C4-2B (cell line): ENCODE results near the gene CNOT1.

Experiments used
- H3K27ac ChIP-seq: fragments of 450-650 bp; 2 replicates; pipeline ENCODE4 v1.5.1; 2017
- CTCF ChIP-seq: fragments of 450-650 bp; conservative IDR thresholded peaks from 2 replicates; pipeline ENCODE4 v1.5.1; 2017; ENCODE audit warnings: mild to moderate bottlenecking
- ZFX ChIP-seq: fragments of 450-650 bp; IDR thresholded peaks from 2 replicates; pipeline ENCODE4 v1.6.1; 2017

Gene CNOT1

DNA sequence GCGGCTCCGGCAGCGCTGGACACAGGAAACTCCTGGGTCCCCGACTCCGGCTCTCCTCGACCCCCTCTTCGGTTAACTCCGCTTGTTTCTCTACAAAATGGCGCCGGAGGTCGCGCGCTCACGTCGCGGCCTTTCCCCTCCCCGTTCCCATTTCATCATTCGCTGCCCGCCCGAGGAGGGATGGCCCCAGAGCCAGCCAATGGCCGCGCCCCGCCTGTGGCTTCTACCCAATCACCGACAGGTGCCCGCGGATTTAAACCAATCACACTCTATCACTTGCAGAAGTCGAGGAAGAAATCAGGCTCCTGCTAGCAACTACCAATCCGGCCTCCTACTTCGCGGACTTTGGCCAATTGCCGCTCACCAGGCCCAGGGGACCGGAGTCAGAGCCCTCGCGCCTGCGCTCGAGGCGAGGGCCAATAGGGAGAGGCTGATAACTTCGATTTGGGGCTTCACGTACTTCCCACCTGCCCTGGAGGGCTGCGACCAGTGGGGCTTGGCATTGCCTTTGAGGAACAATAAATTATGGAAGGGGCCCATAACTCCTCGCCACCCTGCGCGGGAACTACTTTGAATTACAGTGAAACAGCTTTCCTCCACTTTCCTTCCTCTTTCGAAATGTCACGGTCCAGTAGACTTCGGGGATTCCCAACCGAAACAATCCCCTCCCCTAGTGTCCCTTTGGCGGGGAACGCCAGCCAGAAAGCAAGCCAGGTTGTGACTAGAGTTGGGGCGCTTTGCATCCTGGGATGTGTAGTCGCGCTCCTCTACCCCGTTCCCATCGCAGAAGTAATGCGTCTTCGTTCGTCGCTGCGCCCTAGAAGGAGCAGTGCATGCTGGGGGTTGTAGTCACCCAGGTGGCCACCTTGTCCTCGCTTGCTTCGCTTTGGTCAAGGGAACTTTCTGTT is at the start of gene CNOT1:
TSS of gene CNOT1 (minus strand) at position 94 of the 908 bp plus-strand sequence. CDS start 30,489 bp downstream, outside the sequence.
- TF ChIP-seq CTCF (no peak), ZFX (no peak)
- peak within 1 kb of the TSS; percentile 99 for H3K27ac ChIP-seq

DNA sequence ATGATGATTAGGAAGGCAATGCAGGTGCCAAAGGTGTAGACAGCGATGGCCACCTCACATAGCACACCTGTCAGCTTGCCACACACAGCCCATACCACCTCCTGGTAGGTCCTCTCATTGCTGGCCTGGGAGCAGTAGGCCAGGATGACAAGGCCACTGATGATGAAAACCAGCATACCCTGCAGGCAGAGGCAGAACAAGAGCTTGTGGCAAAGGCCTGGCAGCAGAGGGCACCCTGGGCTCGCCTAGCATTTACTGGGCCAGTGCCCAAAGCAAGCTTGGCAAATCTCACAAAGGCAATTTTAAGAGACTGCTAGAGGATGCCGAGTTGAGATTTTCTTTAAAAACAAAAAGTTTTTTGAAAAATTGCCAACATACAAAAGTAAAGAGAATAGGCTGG is 49.1 kb upstream of the CNOT1 start:
- no peak overlapping the region for H3K27ac ChIP-seq
- TF ChIP-seq CTCF (no peak; the same call in 1 of the 2 replicates), ZFX (no peak)

DNA sequence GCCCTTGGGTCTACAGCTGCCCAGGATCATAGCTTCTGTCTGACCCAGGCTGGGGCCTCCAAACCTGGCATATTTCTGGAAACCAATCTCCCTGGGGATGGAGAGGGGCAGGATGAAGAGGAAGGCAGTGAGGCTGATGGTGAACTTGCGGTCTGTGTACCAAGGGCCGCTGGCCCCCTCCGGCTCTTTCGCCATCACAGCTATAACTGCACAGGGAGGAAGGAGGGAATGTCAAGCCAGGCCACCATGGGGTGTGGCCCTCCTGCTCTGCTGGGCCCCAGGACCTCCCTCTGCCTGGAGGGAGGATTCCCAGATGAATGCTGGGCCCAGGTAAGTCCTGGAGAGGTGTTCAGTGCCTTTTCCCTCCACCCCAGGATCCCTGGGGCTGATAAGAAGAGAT is 48.6 kb upstream of the CNOT1 start:
- TF ChIP-seq ZFX = no peak
- no peak for TF ChIP-seq CTCF
- no peak overlapping the region for H3K27ac ChIP-seq

GRCh38 chr16:58670946-58671583 is 41.4 kb upstream of the CNOT1 start:
- no peak overlapping the region for H3K27ac ChIP-seq
- TF ChIP-seq CTCF (no peak), ZFX (no peak)

- TF ChIP-seq CTCF (no peak), ZFX (no peak)
Observed at GRCh38 chr16:58670177-58670576, 40.6 kb upstream of the CNOT1 start.

GRCh38 chr16:58665200-58665599 is 35.6 kb upstream of the CNOT1 start:
- H3K27ac ChIP-seq = no peak overlapping the region
- no peak for TF ChIP-seq ZFX
- TF ChIP-seq CTCF = no peak

More at GRCh38 chr16:58670177-58670576, 40.6 kb upstream of the CNOT1 start:
- no peak overlapping the region for H3K27ac ChIP-seq
